ENCODE measurements around the gene DLK2.

- TF ChIP-seq CTCF (IDR thresholded peaks at IDR 0.05): no peak
- TF ChIP-seq POLR2AphosphoS5 (IDR thresholded peaks at IDR 0.05): no peak
These were observed 48.1 kb upstream of the DLK2 start for GRCh38 chr6:43503443-43503842.
